SH-SY5Y (cell line): ENCODE data around the gene KCNAB3.

Experiments used
- GATA2 ChIP-seq: IDR thresholded peaks from 2 replicates; pipeline ENCODE4 v1.6.1; 2011; ENCODE audit warnings: mild to moderate bottlenecking, low read depth, low read length
- GATA3 ChIP-seq: IDR thresholded peaks from 2 replicates; pipeline ENCODE4 v1.6.1; 2011; ENCODE audit warnings: low read depth, mild to moderate bottlenecking, low read length, moderate library complexity

DNA sequence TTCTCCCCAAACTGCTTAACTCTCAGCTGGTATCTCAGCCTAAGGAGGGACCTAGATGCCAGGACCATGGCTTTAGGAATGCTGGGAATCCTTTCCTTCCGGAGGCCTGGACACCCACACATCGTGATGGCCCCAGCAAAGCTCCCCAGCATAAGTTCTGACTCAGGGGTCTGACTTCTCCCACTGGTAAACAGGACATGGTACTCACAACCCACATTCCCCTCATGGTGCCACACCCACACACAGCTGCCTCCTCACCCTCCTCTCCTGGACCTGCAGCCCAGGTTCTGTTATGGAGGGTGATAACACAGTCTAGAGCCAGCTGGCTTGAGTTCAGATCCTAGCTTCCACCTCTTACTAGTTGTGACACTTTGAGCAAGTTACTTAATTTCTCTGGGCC, 12.8 kb downstream of the KCNAB3 start:
- TF ChIP-seq GATA3 (no peak), GATA2 (no peak)
